HG02588 (cell line): ENCODE measurements around the gene DACT2.
"Not testable (repeated sequence)": the region's sequence is repeated elsewhere in the genome, so short reads cannot be mapped to it uniquely, and the experiment has no call there.

Source experiments
- ATAC-seq: cut with Tn5 transposase; IDR thresholded peaks from one replicate; pipeline ENCODE4 v1.9.1; 2021; ENCODE audit warnings: mild to moderate bottlenecking, moderate library complexity; ENCODE audit not compliant: unreplicated experiment

The DACT2 gene

GRCh38 chr6:168319279-168320111 is at the start of gene DACT2:
DACT2 (minus strand) TSS chr6:168319777; CDS start chr6:168319633, 144 bp downstream.
- no peak for ATAC-seq

- ATAC-seq, result no peak
Observed at GRCh38 chr6:168368936-168369335, 49.4 kb upstream of the DACT2 start.

GRCh38 chr6:168368066-168368820 is 48.7 kb upstream of the DACT2 start:
- ATAC-seq, result no peak

GRCh38 chr6:168367285-168367751 is 47.7 kb upstream of the DACT2 start:
- no peak for ATAC-seq

- ATAC-seq, result no peak
Observed at GRCh38 chr6:168366473-168366872, 46.9 kb upstream of the DACT2 start.

GRCh38 chr6:168365422-168366165 is 46.0 kb upstream of the DACT2 start:
- no peak for ATAC-seq

- ATAC-seq, result no peak
Observed at GRCh38 chr6:168364793-168365421, 45.3 kb upstream of the DACT2 start.

GRCh38 chr6:168363811-168364792 is 44.5 kb upstream of the DACT2 start:
- no peak for ATAC-seq

- no peak for ATAC-seq
Observed at GRCh38 chr6:168363302-168363701, 43.7 kb upstream of the DACT2 start.

GRCh38 chr6:168362276-168362990 is 42.9 kb upstream of the DACT2 start:
- no peak for ATAC-seq

- ATAC-seq, result no peak
Observed at GRCh38 chr6:168361766-168362165, 42.2 kb upstream of the DACT2 start.

- no peak for ATAC-seq
Observed at GRCh38 chr6:168359794-168360193, 40.2 kb upstream of the DACT2 start.

- ATAC-seq, result no peak
Observed at GRCh38 chr6:168358842-168359420, 39.4 kb upstream of the DACT2 start.

- ATAC-seq, result not testable (repeated sequence)
Observed at GRCh38 chr6:168356872-168357271, 37.3 kb upstream of the DACT2 start.

- ATAC-seq, result no peak
Observed at GRCh38 chr6:168355716-168356522, 36.3 kb upstream of the DACT2 start.

- ATAC-seq, result no peak
Observed at GRCh38 chr6:168354338-168354737, 34.8 kb upstream of the DACT2 start.

- no peak for ATAC-seq
Observed at GRCh38 chr6:168353041-168353440, 33.5 kb upstream of the DACT2 start.

- ATAC-seq, result no peak
Observed at GRCh38 chr6:168352096-168352495, 32.5 kb upstream of the DACT2 start.
